RWPE1 (cell line): ENCODE data around the gene MOGAT3.
A peak's percentile ranks its signal among the peaks of the same experiment; 100 is the strongest.

Experiments used
- CTCF ChIA-PET: fragments of 350-600 bp; sonication (Branson Sonifier 250); formaldehyde crosslinking; extraction: SDS; loops from one replicate; lab custom pipeline; 2021; lab: Yijun Ruan, JAX
- POLR2A ChIA-PET: fragments of 400-600 bp; formaldehyde crosslinking; extraction: SDS; loops from one replicate; lab custom pipeline; 2020; ENCODE audit warnings: antibody characterized with exemption; ENCODE audit not compliant: low non-redundant PET; lab: Yijun Ruan, JAX
- DNase-seq: peaks from one replicate; pipeline ENCODE4 v3.0.0; 2012; ENCODE audit warnings: low spot score
- H3K27ac ChIP-seq: fragments of 450-650 bp; 2 replicates; pipeline ENCODE4 v1.5.1; 2017
- CTCF ChIP-seq: fragments of 450-650 bp; conservative IDR thresholded peaks from 2 replicates; pipeline ENCODE4 v1.5.1; 2017; ENCODE audit warnings: low read depth, mild to moderate bottlenecking

Gene MOGAT3

GRCh38 chr7:101165958-101166647, 34.7 kb downstream of the MOGAT3 start:
- POLR2A ChIA-PET: no interaction called here
- no peak overlapping the region for H3K27ac ChIP-seq
- CTCF ChIA-PET: interaction anchor here (2.0 kb wide), 1 partner anchor 22 kb away, joined by 7 read pairs; no protein-coding TSS in a partner anchor
- TF ChIP-seq CTCF: no peak
- no peak for DNase-seq

- no peak for TF ChIP-seq CTCF
- POLR2A ChIA-PET: interaction anchor here (0.5 kb wide), 1 partner anchor 41 kb away, joined by 7 read pairs; no protein-coding TSS in a partner anchor
- DNase-seq: peak; percentile 95
- CTCF ChIA-PET: interaction anchor here (1.2 to 2.0 kb wide), 3 partner anchors 21 to 27 kb away, joined by 6 to 10 read pairs (median 7); no protein-coding TSS in a partner anchor
- H3K27ac ChIP-seq: peak within 1 kb of the TSS; percentile 86
These were observed 35.5 kb downstream of the MOGAT3 start, which contains the start of gene VGF for GRCh38 chr7:101165075-101165957. VGF (minus strand) TSS chr7:101165569; CDS start chr7:101164843, 726 bp downstream.

GRCh38 chr7:101164071-101164840, 36.6 kb downstream of the MOGAT3 start:
- no peak for TF ChIP-seq CTCF
- DNase-seq: no peak
- POLR2A ChIA-PET: interaction anchor here (0.5 to 1.1 kb wide), 3 partner anchors 9 to 40 kb away, joined by 3 to 7 read pairs (median 5); no protein-coding TSS in a partner anchor
- H3K27ac ChIP-seq: peak overlapping the region; percentile 86
- CTCF ChIA-PET: interaction anchor here (0.5 to 1.4 kb wide), 4 partner anchors 20 to 77 kb away, joined by 3 to 10 read pairs (median 4); no protein-coding TSS in a partner anchor

GRCh38 chr7:101163279-101164070, 37.4 kb downstream of the MOGAT3 start:
- peak; percentile 48 for DNase-seq
- ChIA-PET POLR2A (interaction anchor here (1.1 kb wide), 1 partner anchor 10 kb away, joined by 5 read pairs; no protein-coding TSS in a partner anchor), CTCF (interaction anchor here (0.6 to 1.4 kb wide), 5 partner anchors 19 to 48 kb away, joined by 3 to 10 read pairs (median 6); no protein-coding TSS in a partner anchor)
- no peak for TF ChIP-seq CTCF
- peak overlapping the region; percentile 86 for H3K27ac ChIP-seq

- peak; percentile 69 for DNase-seq
- peak overlapping the region; percentile 86 for H3K27ac ChIP-seq
- ChIA-PET CTCF (interaction anchor here (0.6 to 0.9 kb wide), 2 partner anchors 19 to 26 kb away, joined by 3 to 8 read pairs; no protein-coding TSS in a partner anchor), POLR2A (no interaction called here)
- TF ChIP-seq CTCF: no peak
These were observed 38.1 kb downstream of the MOGAT3 start for GRCh38 chr7:101162551-101163278.
